HG03139 (cell line): Measurements from ENCODE around the gene WT1.

Experiments
- ATAC-seq: cut with Tn5 transposase; IDR thresholded peaks from one replicate; pipeline ENCODE4 v1.9.1; 2021; ENCODE audit not compliant: unreplicated experiment

The WT1 gene

GRCh38 chr11:32438866-32439489 is 3.6 kb upstream of the WT1 start:
- ATAC-seq = no peak

GRCh38 chr11:32438346-32438865 is 3.1 kb upstream of the WT1 start:
- no peak for ATAC-seq

- no peak for ATAC-seq
Observed at GRCh38 chr11:32437495-32438345, 2.4 kb upstream of the WT1 start.

- no peak for ATAC-seq
Observed at GRCh38 chr11:32436751-32437494, 1.6 kb upstream of the WT1 start.

GRCh38 chr11:32435942-32436750 is 807 bp upstream of the WT1 start:
- ATAC-seq = no peak

- ATAC-seq = no peak
Observed at GRCh38 chr11:32435152-32435480, 223 bp downstream of the WT1 start.

GRCh38 chr11:32434356-32435151 is 785 bp downstream of the WT1 start:
- ATAC-seq = no peak

- ATAC-seq = no peak
Observed at GRCh38 chr11:32433914-32434355, 1.4 kb downstream of the WT1 start.

- no peak for ATAC-seq
Observed at GRCh38 chr11:32433101-32433913, 2.0 kb downstream of the WT1 start.

GRCh38 chr11:32432565-32432964 is 2.8 kb downstream of the WT1 start:
- no peak for ATAC-seq

GRCh38 chr11:32430568-32431381 is 4.6 kb downstream of the WT1 start:
- ATAC-seq = no peak

GRCh38 chr11:32429477-32429876 is 5.9 kb downstream of the WT1 start:
- no peak for ATAC-seq

GRCh38 chr11:32428665-32429303 is 6.6 kb downstream of the WT1 start:
- no peak for ATAC-seq

- ATAC-seq = no peak
Observed at GRCh38 chr11:32427935-32428664, 7.2 kb downstream of the WT1 start.

GRCh38 chr11:32427616-32427934 is 7.8 kb downstream of the WT1 start:
- ATAC-seq = no peak

- ATAC-seq = no peak
Observed at GRCh38 chr11:32426819-32427615, 8.3 kb downstream of the WT1 start.

- ATAC-seq = no peak
Observed at GRCh38 chr11:32426192-32426591, 9.1 kb downstream of the WT1 start.
